Activated gamma-delta T cell (primary cell): ENCODE data around the gene KLF9.

ENCODE experiments used
- DNase-seq: peaks from one replicate; lab custom pipeline; 2025; lab: John Stamatoyannopoulos, UW

The KLF9 gene

GRCh38 chr9:70422371-70423043, 8.1 kb upstream of the KLF9 start:
- DNase-seq: no peak

GRCh38 chr9:70421272-70422180, 7.1 kb upstream of the KLF9 start:
- no peak for DNase-seq

GRCh38 chr9:70420441-70421271, 6.2 kb upstream of the KLF9 start:
- peak; percentile 26 for DNase-seq

- peak; percentile 93 for DNase-seq
Measured at GRCh38 chr9:70419556-70420440, 5.3 kb upstream of the KLF9 start.

GRCh38 chr9:70418822-70419555, 4.5 kb upstream of the KLF9 start:
- peak; percentile 76 for DNase-seq

GRCh38 chr9:70415476-70415875, 1.0 kb upstream of the KLF9 start:
- DNase-seq: no peak

- DNase-seq: no peak
Measured at GRCh38 chr9:70415041-70415440, 584 bp upstream of the KLF9 start.

GRCh38 chr9:70413464-70413798, 1.0 kb downstream of the KLF9 start:
- DNase-seq: peak; percentile 68

- peak; percentile 31 for DNase-seq
Measured at GRCh38 chr9:70412832-70413463, 1.5 kb downstream of the KLF9 start.

GRCh38 chr9:70411930-70412831, 2.3 kb downstream of the KLF9 start:
- DNase-seq: peak; percentile 61

GRCh38 chr9:70411121-70411929, 3.1 kb downstream of the KLF9 start:
- DNase-seq: no peak

- DNase-seq: no peak
Measured at GRCh38 chr9:70410368-70410767, 4.1 kb downstream of the KLF9 start.

- no peak for DNase-seq
Measured at GRCh38 chr9:70409800-70410199, 4.7 kb downstream of the KLF9 start.

- DNase-seq: no peak
Measured at GRCh38 chr9:70409280-70409679, 5.2 kb downstream of the KLF9 start.

- DNase-seq: no peak
Measured at GRCh38 chr9:70408393-70409040, 5.9 kb downstream of the KLF9 start.

- DNase-seq: no peak
Measured at GRCh38 chr9:70407081-70407503, 7.4 kb downstream of the KLF9 start.

GRCh38 chr9:70406434-70406862, 8.0 kb downstream of the KLF9 start:
- DNase-seq: no peak
